Osteoblast (primary cell): ENCODE data around the gene SPOPL. TPM values are rescaled to one million over a fixed set of nuclear protein-coding genes. Genes with fewer than 3 reads are reported as not detected.

ENCODE experiments used
- DNase-seq: peaks from one replicate; pipeline ENCODE4 v3.0.0; 2011; ENCODE audit warnings: low spot score, mixed read lengths; ENCODE audit not compliant: insufficient read length; ENCODE audit errors: missing footprints
- H2AFZ ChIP-seq: 2 replicates; pipeline ENCODE4 v1.6.0; 2011; ENCODE audit warnings: mild to moderate bottlenecking, low read length
- H3K27ac ChIP-seq: 2 replicates; pipeline ENCODE4 v1.5.1; 2011; ENCODE audit warnings: mild to moderate bottlenecking, low read depth, low read length, moderate library complexity
- H3K27me3 ChIP-seq: 2 replicates; pipeline ENCODE4 v1.6.0; 2012; ENCODE audit warnings: mild to moderate bottlenecking, control low read depth, inconsistent platforms, low read length, moderate library complexity; ENCODE audit not compliant: insufficient read depth
- H3K36me3 ChIP-seq: 2 replicates; pipeline ENCODE4 v1.5.1; 2011; ENCODE audit warnings: mild to moderate bottlenecking, low read length, control low read depth, moderate library complexity; ENCODE audit not compliant: insufficient read depth
- H3K4me1 ChIP-seq: 2 replicates; pipeline ENCODE4 v1.5.1; 2011; ENCODE audit warnings: mild to moderate bottlenecking, low read length, control low read depth, moderate library complexity; ENCODE audit not compliant: insufficient read depth
- H3K4me2 ChIP-seq: 2 replicates; pipeline ENCODE4 v1.6.0; 2011; ENCODE audit warnings: mild to moderate bottlenecking, low read length; ENCODE audit not compliant: insufficient read depth
- H3K4me3 ChIP-seq: fragments of 200-600 bp; sonication (generic); 3 replicates; pipeline ENCODE4 v1.5.1; 2012; ENCODE audit warnings: mild to moderate bottlenecking, low read length, inconsistent platforms; ENCODE audit not compliant: insufficient read depth
- H3K79me2 ChIP-seq: 2 replicates; pipeline ENCODE4 v1.6.0; 2012; ENCODE audit warnings: mild to moderate bottlenecking, low read length, control low read depth, inconsistent platforms; ENCODE audit not compliant: insufficient read depth
- H3K9me3 ChIP-seq: 2 replicates; pipeline ENCODE4 v1.5.1; 2011; ENCODE audit warnings: low read depth, low read length, control low read depth
- H4K20me1 ChIP-seq: 2 replicates; pipeline ENCODE4 v1.6.0; 2012; ENCODE audit warnings: mild to moderate bottlenecking, low read length, control low read depth; ENCODE audit not compliant: insufficient read depth
- CTCF ChIP-seq: IDR thresholded peaks from 2 replicates; pipeline ENCODE4 v1.5.1; 2011; ENCODE audit warnings: mild to moderate bottlenecking, low read depth, low read length, moderate library complexity; ENCODE audit errors: extremely low read depth
- total RNA-seq: library from RNA; depleted of rRNA; stranded (reverse); fragments of >200 nt; gene quantifications from 2 replicates; pipeline ENCODE4 v1.2.3, GENCODE V29; 2012

SPOPL gene
- total RNA-seq, 1 donor, result 23.5 TPM

GRCh38 chr2:138617026-138617425 is 115.5 kb downstream of the SPOPL start:
- H3K27ac ChIP-seq, result no peak overlapping the region
- DNase-seq, result no peak
- H3K4me3 ChIP-seq, result no peak overlapping the region
- H3K36me3 ChIP-seq, result no peaks in the 10 kb centered on the region
- no peak overlapping the region for H3K4me2 ChIP-seq
- H2AFZ ChIP-seq, result no peak overlapping the region
- no peaks in the 10 kb centered on the region for H3K27me3 ChIP-seq
- TF ChIP-seq CTCF, result no peak
- no peaks in the 10 kb centered on the region for H3K4me1 ChIP-seq
- H3K79me2 ChIP-seq, result no peaks in the 10 kb centered on the region
- no peaks in the 10 kb centered on the region for H3K9me3 ChIP-seq
- H4K20me1 ChIP-seq, result no peaks in the 10 kb centered on the region

- no peaks in the 10 kb centered on the region for H3K36me3 ChIP-seq
- no peaks in the 10 kb centered on the region for H3K79me2 ChIP-seq
- no peaks in the 10 kb centered on the region for H3K27me3 ChIP-seq
- H2AFZ ChIP-seq, result no peak overlapping the region
- no peak overlapping the region for H3K4me2 ChIP-seq
- TF ChIP-seq CTCF, result no peak
- no peak overlapping the region for H3K4me3 ChIP-seq
- H4K20me1 ChIP-seq, result no peaks in the 10 kb centered on the region
- DNase-seq, result peak; percentile 13
- H3K9me3 ChIP-seq, result no peaks in the 10 kb centered on the region
- H3K27ac ChIP-seq, result no peak overlapping the region
- H3K4me1 ChIP-seq, result no peaks in the 10 kb centered on the region
Observed at GRCh38 chr2:138618971-138619370, 117.4 kb downstream of the SPOPL start.

GRCh38 chr2:138620431-138620830 is 118.9 kb downstream of the SPOPL start:
- Histone ChIP-seq H3K36me3 (no peaks in the 10 kb centered on the region), H3K9me3 (no peaks in the 10 kb centered on the region), H3K4me2 (peak overlapping the region; percentile 35), H3K27ac (no peak overlapping the region), H3K4me3 (no peak overlapping the region), H2AFZ (peak overlapping the region; percentile 37), H4K20me1 (no peaks in the 10 kb centered on the region), H3K4me1 (no peaks in the 10 kb centered on the region), H3K79me2 (no peaks in the 10 kb centered on the region), H3K27me3 (no peaks in the 10 kb centered on the region)
- DNase-seq, result no peak
- no peak for TF ChIP-seq CTCF

- Histone ChIP-seq H3K36me3 (no peaks in the 10 kb centered on the region), H3K27me3 (no peaks in the 10 kb centered on the region), H3K27ac (no peak overlapping the region), H3K4me3 (no peak overlapping the region), H3K4me1 (no peaks in the 10 kb centered on the region), H3K9me3 (no peaks in the 10 kb centered on the region), H2AFZ (no peak overlapping the region), H3K4me2 (no peak overlapping the region), H3K79me2 (no peaks in the 10 kb centered on the region), H4K20me1 (no peaks in the 10 kb centered on the region)
- no peak for DNase-seq
- no peak for TF ChIP-seq CTCF
Observed at GRCh38 chr2:138621139-138621538, 119.6 kb downstream of the SPOPL start.
